GM18858 (cell line): ENCODE measurements around the gene CHTF18.
"Not testable (repeated sequence)": the region's sequence is repeated elsewhere in the genome, so short reads cannot be mapped to it uniquely, and the experiment has no call there.

Experiments
- ATAC-seq: cut with Tn5 transposase; IDR thresholded peaks from one replicate; pipeline ENCODE4 v1.9.1; 2021; ENCODE audit not compliant: unreplicated experiment

CHTF18 gene

GRCh38 chr16:775236-775796 lies 13.1 kb upstream of the CHTF18 start:
- ATAC-seq: no peak

- ATAC-seq: not testable (repeated sequence)
These were observed 12.1 kb upstream of the CHTF18 start for GRCh38 chr16:776298-776697.

GRCh38 chr16:776824-777223 lies 11.6 kb upstream of the CHTF18 start:
- no peak for ATAC-seq

- no peak for ATAC-seq
These were observed 10.6 kb upstream of the CHTF18 start for GRCh38 chr16:777826-778225.

- no peak for ATAC-seq
These were observed 10.0 kb upstream of the CHTF18 start for GRCh38 chr16:778447-778846.

GRCh38 chr16:778909-779527 lies 9.4 kb upstream of the CHTF18 start:
- ATAC-seq: no peak

- no peak for ATAC-seq
These were observed 8.9 kb upstream of the CHTF18 start for GRCh38 chr16:779561-779960.

GRCh38 chr16:780296-780695 lies 8.1 kb upstream of the CHTF18 start:
- ATAC-seq: no peak

GRCh38 chr16:781346-782010 lies 6.9 kb upstream of the CHTF18 start:
- no peak for ATAC-seq

GRCh38 chr16:782258-782657 lies 6.2 kb upstream of the CHTF18 start:
- no peak for ATAC-seq

- no peak for ATAC-seq
These were observed 5.5 kb upstream of the CHTF18 start for GRCh38 chr16:782766-783403.

GRCh38 chr16:783404-784161 lies 4.8 kb upstream of the CHTF18 start:
- ATAC-seq: no peak

- ATAC-seq: no peak
These were observed 4.0 kb upstream of the CHTF18 start for GRCh38 chr16:784431-784830.

- ATAC-seq: no peak
These were observed 2.6 kb upstream of the CHTF18 start for GRCh38 chr16:785563-786535.

GRCh38 chr16:787321-787966 lies 976 bp upstream of the CHTF18 start:
- no peak for ATAC-seq

GRCh38 chr16:787978-788398 lies 432 bp upstream of the CHTF18 start, which contains the start of gene RPUSD1:
TSS of gene RPUSD1 (minus strand) at chr16:788381. CDS start at chr16:787737, 644 bp downstream.
- ATAC-seq: no peak

GRCh38 chr16:789191-789850 lies 901 bp downstream of the CHTF18 start:
- no peak for ATAC-seq

- ATAC-seq: no peak
These were observed 1.7 kb downstream of the CHTF18 start for GRCh38 chr16:790086-790485.

- ATAC-seq: no peak
These were observed 2.7 kb downstream of the CHTF18 start for GRCh38 chr16:791131-791530.
